ENCODE data around the gene MRPL51.

The MRPL51 gene

GRCh38 chr12:6458281-6459003 lies 34.6 kb downstream of the MRPL51 start:
- no peak for DNase-seq

DNA sequence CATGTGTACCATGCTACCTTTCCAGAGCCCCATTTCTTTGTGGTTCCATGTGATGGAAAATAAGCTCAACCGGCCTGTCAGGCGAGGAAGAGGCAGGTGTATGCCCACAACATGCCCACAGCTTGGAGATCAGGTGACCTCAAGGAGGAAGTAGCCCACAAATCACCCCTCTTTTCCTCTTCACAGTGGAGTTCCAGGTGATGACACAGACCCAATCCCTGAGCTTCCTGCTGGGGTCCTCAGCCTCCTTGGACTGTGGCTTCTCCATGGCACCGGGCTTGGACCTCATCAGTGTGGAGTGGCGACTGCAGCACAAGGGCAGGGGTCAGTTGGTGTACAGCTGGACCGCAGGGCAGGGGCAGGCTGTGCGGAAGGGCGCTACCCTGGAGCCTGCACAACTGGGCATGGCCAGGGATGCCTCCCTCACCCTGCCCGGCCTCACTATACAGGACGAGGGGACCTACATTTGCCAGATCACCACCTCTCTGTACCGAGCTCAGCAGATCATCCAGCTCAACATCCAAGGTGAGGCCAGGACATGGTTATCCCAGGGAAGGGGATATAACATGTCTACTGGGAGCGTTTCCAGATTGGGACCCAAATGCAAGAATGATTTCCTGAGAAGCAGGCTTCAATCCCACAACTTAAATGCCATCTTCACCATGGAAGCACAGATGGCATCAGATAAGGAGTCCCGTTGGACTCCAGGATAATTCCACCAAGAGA lies 35.7 kb downstream of the MRPL51 start:
- DNase-seq: no peak

GRCh38 chr12:6452944-6453630 lies 40.0 kb downstream of the MRPL51 start:
- no peak for DNase-seq

DNA sequence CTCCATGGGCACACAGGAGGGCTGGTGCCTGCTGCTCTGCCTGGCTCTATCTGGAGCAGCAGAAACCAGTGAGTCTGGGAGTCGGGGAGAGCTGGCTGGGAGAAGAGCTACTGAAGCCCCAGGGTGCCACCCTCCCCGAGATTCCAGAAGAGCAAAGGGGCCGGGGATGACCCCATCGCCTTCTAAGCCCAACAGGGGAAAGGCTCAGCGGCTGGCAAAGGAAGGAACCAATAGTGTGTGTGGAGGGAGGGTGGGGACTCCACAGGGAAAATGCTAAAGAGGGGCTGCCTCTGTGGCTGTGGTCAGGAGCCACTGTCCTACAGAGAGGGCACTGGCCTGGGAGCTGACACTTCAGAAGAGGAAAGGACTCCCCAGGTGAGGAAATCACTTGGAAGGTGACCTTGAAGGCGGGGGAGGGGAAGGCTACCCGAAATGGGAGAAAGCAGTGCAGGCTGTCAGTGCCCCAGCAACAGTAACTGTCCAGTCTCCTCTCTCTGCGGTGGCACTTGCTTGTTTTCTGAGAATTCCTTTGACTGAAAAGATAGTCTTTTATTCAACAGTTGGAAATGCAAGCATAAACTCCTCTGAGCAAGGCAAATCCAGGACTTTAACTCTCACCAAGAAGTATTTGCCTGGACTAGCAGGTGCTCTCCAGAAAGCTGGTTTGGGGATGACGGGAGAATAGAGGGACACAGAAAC lies 40.7 kb downstream of the MRPL51 start:
- no peak for DNase-seq

GRCh38 chr12:6451348-6452244 lies 41.5 kb downstream of the MRPL51 start, which contains the start of gene TAPBPL:
TSS of gene TAPBPL (plus strand) at chr12:6452042. CDS start at chr12:6452249, 207 bp downstream.
- peak; percentile 90 for DNase-seq

DNA sequence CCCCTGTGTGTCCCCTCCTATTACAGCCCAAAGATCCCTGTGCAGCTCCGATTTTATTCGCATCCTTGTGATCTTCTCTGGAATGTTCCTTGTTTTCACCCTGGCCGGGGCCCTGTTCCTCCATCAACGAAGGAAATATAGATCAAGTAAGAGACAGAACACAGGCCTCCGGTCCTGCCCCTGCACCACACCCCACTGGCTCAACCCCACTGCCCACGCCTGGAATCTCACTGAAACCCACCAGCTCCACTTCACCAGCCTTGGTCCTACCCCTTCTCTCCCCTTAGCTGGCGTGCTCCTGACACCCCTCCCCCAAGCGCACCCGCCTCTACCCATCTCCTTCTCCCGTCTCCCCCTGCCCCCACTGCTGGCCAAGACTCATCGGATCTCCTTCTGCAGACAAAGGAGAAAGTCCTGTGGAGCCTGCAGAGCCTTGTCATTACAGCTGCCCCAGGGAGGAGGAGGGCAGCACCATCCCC lies 42.2 kb downstream of the MRPL51 start:
- no peak for DNase-seq

DNA sequence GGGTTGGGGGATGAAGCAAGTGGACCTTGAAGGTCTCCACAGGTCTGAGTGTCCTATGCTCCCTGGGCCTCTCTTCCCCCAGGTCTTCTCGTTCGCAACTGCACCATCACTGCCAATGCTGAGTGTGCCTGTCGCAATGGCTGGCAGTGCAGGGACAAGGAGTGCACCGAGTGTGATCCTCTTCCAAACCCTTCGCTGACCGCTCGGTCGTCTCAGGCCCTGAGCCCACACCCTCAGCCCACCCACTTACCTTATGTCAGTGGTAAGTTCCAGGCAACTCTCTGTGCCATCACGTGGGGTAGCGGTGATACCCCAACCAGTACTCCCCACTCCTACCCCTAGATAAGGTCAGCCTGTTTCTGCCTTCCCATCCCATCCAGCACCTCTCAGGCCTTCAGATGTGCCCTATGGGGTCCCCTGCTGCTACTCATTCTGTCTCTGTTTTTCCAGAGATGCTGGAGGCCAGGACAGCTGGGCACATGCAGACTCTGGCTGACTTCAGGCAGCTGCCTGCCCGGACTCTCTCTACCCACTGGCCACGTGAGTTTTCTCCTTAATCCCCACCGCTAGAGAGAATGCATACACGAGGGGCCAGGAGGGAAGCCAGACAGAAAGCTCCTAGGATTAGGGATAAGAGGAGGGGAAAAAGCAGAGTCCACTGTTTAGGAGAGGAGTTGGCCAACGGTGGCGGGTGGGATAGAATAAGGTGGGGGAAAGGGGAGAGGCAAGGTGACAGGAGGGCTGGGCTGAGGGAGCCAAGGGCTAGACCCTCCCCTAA lies 42.8 kb downstream of the MRPL51 start:
- DNase-seq: no peak

DNA sequence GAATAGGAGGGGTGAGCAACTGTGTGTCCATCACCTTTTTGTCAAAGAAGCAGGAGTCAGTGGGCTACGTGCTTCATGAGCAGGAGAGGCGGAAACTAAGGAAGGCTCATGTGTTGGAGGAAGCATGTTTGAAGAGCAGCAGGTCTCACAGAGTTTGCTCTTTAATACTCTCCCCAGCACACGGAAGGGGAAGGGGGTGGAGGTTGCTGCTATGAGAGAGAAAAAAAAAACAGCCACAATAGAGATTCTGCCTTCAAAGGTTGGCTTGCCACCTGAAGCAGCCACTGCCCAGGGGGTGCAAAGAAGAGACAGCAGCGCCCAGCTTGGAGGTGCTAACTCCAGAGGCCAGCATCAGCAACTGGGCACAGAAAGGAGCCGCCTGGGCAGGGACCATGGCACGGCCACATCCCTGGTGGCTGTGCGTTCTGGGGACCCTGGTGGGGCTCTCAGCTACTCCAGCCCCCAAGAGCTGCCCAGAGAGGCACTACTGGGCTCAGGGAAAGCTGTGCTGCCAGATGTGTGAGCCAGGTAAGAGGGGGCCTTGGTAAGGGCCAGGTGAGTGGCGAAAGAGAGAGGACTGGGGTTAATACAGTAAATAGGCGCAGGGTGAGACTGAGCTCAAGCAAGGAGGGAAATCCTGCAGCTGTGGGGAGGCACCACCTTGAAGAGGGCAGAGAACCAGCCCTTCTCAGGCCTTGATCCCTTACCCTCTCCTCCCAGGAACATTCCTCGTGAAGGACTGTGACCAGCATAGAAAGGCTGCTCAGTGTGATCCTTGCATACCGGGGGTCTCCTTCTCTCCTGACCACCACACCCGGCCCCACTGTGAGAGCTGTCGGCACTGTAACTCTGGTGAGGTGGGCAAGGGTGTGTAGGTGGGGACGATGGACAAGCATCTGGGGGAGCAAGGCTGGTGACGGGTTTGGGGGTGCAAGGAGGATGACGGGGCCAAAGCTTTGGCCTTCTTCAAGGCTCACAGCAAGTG lies 48.1 kb downstream of the MRPL51 start, which contains the start of gene CD27:
Gene CD27, plus strand, starts transcription at position 252 of the 985 bp plus-strand sequence. Its CDS starts 141 bp downstream, at position 393.
- no peak for DNase-seq

DNA sequence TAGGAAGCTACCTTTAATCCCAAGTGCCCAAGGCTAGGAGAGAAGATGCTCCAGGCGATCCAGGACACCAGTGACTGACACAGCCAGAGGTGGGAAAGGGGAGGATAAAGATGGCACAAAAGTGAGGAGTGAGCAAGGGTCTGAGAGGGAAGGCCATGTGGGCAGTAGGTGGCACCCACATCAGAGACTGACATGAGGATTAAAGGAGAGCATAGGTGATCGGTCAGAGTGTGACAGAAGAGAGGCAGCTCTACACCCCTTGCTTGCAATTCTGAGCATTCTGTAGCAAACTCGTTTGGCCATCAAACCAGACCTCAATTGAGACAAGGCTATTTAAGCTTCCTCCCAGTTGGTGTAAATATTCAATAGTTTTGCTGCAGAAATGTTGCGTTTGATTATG lies 49.0 kb downstream of the MRPL51 start:
- no peak for DNase-seq

DNA sequence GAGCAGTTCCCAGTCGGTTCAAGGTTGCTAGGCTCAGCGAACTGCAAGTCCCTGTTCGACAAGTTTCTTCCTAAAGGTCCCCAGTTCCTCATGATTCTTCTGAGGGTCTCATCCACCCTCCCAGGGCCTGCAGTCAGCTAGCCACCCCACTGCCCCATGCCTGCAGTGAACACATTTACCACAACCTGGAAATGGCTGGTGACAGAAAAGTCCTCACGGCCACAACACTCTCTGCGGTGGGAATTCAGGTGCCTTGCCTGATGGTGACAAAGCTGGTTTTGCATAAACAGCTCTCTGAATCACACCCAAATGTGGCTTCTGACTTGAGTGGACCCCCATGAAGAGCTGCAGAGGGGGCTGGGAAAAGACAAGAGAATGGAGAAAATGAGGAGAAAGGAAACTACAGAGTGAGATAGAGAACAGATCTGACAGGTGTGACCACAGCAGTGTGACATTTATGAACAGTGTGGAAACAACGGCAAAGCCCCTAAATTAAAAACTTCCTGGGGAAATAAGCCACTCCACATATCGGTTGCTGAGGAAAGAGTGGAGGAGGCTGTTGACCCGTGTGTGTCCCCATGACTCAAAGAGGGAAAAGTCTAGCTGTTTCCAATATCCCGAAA lies 49.6 kb downstream of the MRPL51 start:
- no peak for DNase-seq

DNA sequence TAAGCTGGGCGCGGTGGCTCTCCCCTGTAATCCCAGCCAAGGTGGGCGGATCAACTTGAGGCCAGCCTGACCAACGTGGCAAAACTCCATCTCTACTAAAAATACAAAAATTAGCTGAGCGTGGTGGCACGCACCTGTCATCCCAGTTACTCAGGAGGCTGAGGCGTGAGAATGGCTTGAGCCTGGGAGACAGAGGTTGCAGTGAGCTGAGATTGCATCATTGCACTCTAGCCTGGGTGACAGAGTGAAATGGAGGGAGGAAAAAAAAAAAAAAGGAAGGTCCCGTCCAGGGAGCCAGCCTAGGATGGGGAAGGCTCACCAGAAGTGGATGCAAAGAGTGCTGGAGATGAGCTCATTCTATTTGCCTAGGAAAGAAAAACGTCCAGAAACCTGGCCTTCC lies 50.2 kb downstream of the MRPL51 start:
- no peak for DNase-seq

All from right forelimb (tissue), 1 donor.